C4-2B (cell line): ENCODE results near the gene TBC1D9.

Experiments used
- CTCF ChIP-seq: fragments of 450-650 bp; conservative IDR thresholded peaks from 2 replicates; pipeline ENCODE4 v1.5.1; 2017; ENCODE audit warnings: mild to moderate bottlenecking
- ZFX ChIP-seq: fragments of 450-650 bp; IDR thresholded peaks from 2 replicates; pipeline ENCODE4 v1.6.1; 2017

- no peak for TF ChIP-seq CTCF
- TF ChIP-seq ZFX, result no peak
Measured at GRCh38 chr4:140764785-140765392, 8.7 kb upstream of the TBC1D9 start.
